ENCODE measurements around the gene PSTPIP2. TPM values are rescaled to one million over a fixed set of nuclear protein-coding genes. Genes with fewer than 3 reads are reported as not detected.

PSTPIP2 gene
- total RNA-seq, 4 donors from 2014 or later, result 1.9 to 4.3 (median 2.9) TPM

GRCh38 chr18:46080156-46080555 lies 8.1 kb upstream of the PSTPIP2 start:
- no peaks in the 10 kb centered on the region for H3K27me3 ChIP-seq
- H3K4me1 ChIP-seq, result no peaks in the 10 kb centered on the region
- TF ChIP-seq POLR2A (IDR thresholded peaks at IDR 0.05), result no peak
- TF ChIP-seq, protein P1, sequence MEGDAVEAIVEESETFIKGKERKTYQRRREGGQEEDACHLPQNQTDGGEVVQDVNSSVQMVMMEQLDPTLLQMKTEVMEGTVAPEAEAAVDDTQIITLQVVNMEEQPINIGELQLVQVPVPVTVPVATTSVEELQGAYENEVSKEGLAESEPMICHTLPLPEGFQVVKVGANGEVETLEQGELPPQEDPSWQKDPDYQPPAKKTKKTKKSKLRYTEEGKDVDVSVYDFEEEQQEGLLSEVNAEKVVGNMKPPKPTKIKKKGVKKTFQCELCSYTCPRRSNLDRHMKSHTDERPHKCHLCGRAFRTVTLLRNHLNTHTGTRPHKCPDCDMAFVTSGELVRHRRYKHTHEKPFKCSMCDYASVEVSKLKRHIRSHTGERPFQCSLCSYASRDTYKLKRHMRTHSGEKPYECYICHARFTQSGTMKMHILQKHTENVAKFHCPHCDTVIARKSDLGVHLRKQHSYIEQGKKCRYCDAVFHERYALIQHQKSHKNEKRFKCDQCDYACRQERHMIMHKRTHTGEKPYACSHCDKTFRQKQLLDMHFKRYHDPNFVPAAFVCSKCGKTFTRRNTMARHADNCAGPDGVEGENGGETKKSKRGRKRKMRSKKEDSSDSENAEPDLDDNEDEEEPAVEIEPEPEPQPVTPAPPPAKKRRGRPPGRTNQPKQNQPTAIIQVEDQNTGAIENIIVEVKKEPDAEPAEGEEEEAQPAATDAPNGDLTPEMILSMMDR (IDR thresholded peaks at IDR 0.05), result no peak
- no peak overlapping the region for H3K27ac ChIP-seq
- peaks cover 37 to 44% of the 10 kb centered on the region in 2 donors for H3K36me3 ChIP-seq
- WGBS, 2 donors, result 96 to 98% methylated on average over 1 of the region's 1 CpG
- no peaks in the 10 kb centered on the region for H3K9me3 ChIP-seq
- DNase-seq, result no peak
- intact Hi-C loops (cut with DNase I), result no loop called here
- H3K4me3 ChIP-seq (replicated peaks in 1 of 3), result no peak overlapping the region

- no peak for DNase-seq
- TF ChIP-seq, protein P1 (IDR thresholded peaks at IDR 0.05), result no peak
- TF ChIP-seq POLR2A (IDR thresholded peaks at IDR 0.05), result no peak
- Histone ChIP-seq H3K36me3 (peaks cover 29 to 36% of the 10 kb centered on the region in 2 donors), H3K9me3 (no peaks in the 10 kb centered on the region), H3K27ac (no peak overlapping the region), H3K4me3 (replicated peaks in 1 of 3) (no peak overlapping the region), H3K27me3 (no peaks in the 10 kb centered on the region), H3K4me1 (no peaks in the 10 kb centered on the region)
- intact Hi-C loops (cut with DNase I), result loop anchor here (10.0 kb wide), 2 partner anchors 115 to 395 kb away; partner anchors contain the start of gene EPG5
Measured at GRCh38 chr18:46079336-46079735, 7.3 kb upstream of the PSTPIP2 start.

GRCh38 chr18:46073474-46074331 lies 1.6 kb upstream of the PSTPIP2 start:
- H3K4me1 ChIP-seq, result peaks cover 6 to 29% of the 10 kb centered on the region in 2 donors

DNA sequence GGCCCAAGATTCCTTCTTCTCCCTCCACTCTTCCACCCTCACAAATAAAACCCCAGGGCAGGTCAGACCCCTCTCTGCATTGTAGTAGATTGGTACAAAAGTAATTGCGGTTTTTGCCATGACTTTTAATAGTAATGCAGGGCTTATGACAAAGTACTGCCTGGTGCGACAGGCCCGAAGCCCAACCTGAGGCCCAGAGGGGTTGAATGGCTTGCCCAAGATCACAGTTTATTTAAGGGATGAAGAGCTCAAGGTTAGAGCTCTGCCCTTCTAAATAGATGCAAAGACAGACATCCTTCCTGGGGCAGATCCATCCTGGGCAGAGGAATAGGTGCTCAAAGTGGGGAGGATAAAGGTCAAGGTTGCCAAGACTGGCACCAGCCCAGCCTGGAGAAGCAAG lies 899 bp upstream of the PSTPIP2 start:
- Histone ChIP-seq H3K9me3 (no peaks in the 10 kb centered on the region), H3K4me1 (peaks cover 6 to 29% of the 10 kb centered on the region in 2 donors), H3K36me3 (no peaks in the 10 kb centered on the region), H3K27ac (no peak overlapping the region), H3K4me3 (replicated peaks in 1 of 3) (no peak overlapping the region), H3K27me3 (no peaks in the 10 kb centered on the region)
- no peak for TF ChIP-seq POLR2A (IDR thresholded peaks at IDR 0.05)
- TF ChIP-seq, protein P1 (IDR thresholded peaks at IDR 0.05), result no peak
- intact Hi-C loops (cut with DNase I), result loop anchor here (10.0 kb wide), 2 partner anchors 108 to 388 kb away; partner anchors contain the start of gene EPG5
- DNase-seq, result no peak
- WGBS, 2 donors, result 82 to 98% methylated on average over 3 of the region's 3 CpGs

More at GRCh38 chr18:46073474-46074331, 1.6 kb upstream of the PSTPIP2 start:
- DNase-seq, result peak; percentile 30 to 38
- H3K27ac ChIP-seq, result no peak overlapping the region
- no peaks in the 10 kb centered on the region for H3K36me3 ChIP-seq
- no peaks in the 10 kb centered on the region for H3K27me3 ChIP-seq
- H3K4me3 ChIP-seq (replicated peaks in 1 of 3), result no peak overlapping the region
- 28% methylated on average over 9 of the region's 9 CpGs for WGBS, 2 donors
- no peaks in the 10 kb centered on the region for H3K9me3 ChIP-seq
- intact Hi-C loops (cut with DNase I), result loop anchor here (10.0 kb wide), 2 partner anchors 109 to 389 kb away; partner anchors contain the start of gene EPG5
- no peak for TF ChIP-seq POLR2A (IDR thresholded peaks at IDR 0.05)
- TF ChIP-seq, protein P1 (IDR thresholded peaks at IDR 0.05), result peak in 5 of 6 experiments; percentile 38 to 66 (median 62)

DNA sequence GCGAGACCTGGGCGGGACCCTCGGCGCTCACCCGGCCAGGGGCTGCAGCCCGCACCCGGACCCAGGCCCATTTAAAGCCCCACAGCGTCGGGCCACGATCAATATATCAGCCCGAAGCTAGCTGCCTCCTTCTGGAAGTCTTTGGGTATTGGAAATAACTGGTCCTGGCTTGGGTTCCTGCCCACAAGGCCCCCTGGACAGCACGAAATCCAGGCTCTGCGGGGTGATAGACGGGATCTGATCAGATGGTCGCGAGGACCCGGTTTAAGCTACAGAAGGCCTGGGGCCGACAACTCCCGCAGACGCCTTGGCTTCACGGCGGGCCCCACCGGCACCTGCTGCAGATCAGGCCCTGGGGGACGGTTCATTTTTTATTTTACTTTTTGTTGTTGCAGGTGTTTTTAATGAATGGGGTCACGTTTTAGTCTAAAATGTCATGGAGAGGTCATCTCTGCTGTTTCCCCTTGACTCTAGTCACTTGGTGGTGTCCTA lies 362 bp upstream of the PSTPIP2 start:
- no peak for DNase-seq
- H3K36me3 ChIP-seq, result no peaks in the 10 kb centered on the region
- TF ChIP-seq, protein P1 (IDR thresholded peaks at IDR 0.05), result no peak
- no peak for TF ChIP-seq POLR2A (IDR thresholded peaks at IDR 0.05)
- H3K27ac ChIP-seq, result no peak overlapping the region
- intact Hi-C loops (cut with DNase I), result loop anchor here (10.0 kb wide), 2 partner anchors 108 to 388 kb away; partner anchors contain the start of gene EPG5
- no peaks in the 10 kb centered on the region for H3K9me3 ChIP-seq
- WGBS, 2 donors, result 30 to 40% methylated on average over 14 to 17 of the region's 25 CpGs
- peaks cover 6 to 29% of the 10 kb centered on the region in 2 donors for H3K4me1 ChIP-seq
- H3K4me3 ChIP-seq (replicated peaks in 1 of 3), result peak overlapping the region; percentile 30 to 71 (median 68)
- H3K27me3 ChIP-seq, result no peaks in the 10 kb centered on the region
